ENCODE measurements around the gene MRPS7.

MRPS7 gene

GRCh38 chr17:75313941-75314551, 52.4 kb downstream of the MRPS7 start:
- no peak for DNase-seq

GRCh38 chr17:75315541-75316243, 54.0 kb downstream of the MRPS7 start:
- no peak for DNase-seq
